HEK293T (cell line): Measurements from ENCODE around the gene GATA1.

Experiments
- ARNT ChIP-seq: fragments of 450-650 bp; IDR thresholded peaks from 2 replicates; pipeline ENCODE4 v1.6.1; 2017; ENCODE audit warnings: mild to moderate bottlenecking
- BHLHE40 ChIP-seq: fragments of 450-650 bp; IDR thresholded peaks from 2 replicates; pipeline ENCODE4 v1.6.1; 2016; ENCODE audit warnings: mild to moderate bottlenecking, moderate library complexity, borderline replicate concordance
- ELF4 ChIP-seq: fragments of 450-650 bp; IDR thresholded peaks from 2 replicates; pipeline ENCODE4 v1.6.1; 2017; ENCODE audit warnings: antibody characterized with exemption
- FOXK2 ChIP-seq: fragments of 450-650 bp; IDR thresholded peaks from 2 replicates; pipeline ENCODE4 v1.6.1; 2016; ENCODE audit warnings: mild to moderate bottlenecking
- FOXM1 ChIP-seq: fragments of 450-650 bp; IDR thresholded peaks from 2 replicates; pipeline ENCODE4 v1.6.1; 2017; ENCODE audit warnings: mild to moderate bottlenecking, borderline replicate concordance
- HDGF ChIP-seq: fragments of 450-650 bp; IDR thresholded peaks from 2 replicates; pipeline ENCODE4 v1.6.1; 2017; ENCODE audit warnings: antibody characterized with exemption, borderline replicate concordance
- LEF1 ChIP-seq: fragments of 450-650 bp; IDR thresholded peaks from 2 replicates; pipeline ENCODE4 v1.6.1; 2017; ENCODE audit warnings: mild to moderate bottlenecking, borderline replicate concordance
- NFRKB ChIP-seq: fragments of 450-650 bp; IDR thresholded peaks from 2 replicates; pipeline ENCODE4 v1.6.1; 2016; ENCODE audit warnings: mild to moderate bottlenecking, moderate library complexity
- SP1 ChIP-seq: fragments of 450-650 bp; IDR thresholded peaks from 2 replicates; pipeline ENCODE4 v1.6.1; 2017
- ZNF384 ChIP-seq: fragments of 450-650 bp; IDR thresholded peaks from 2 replicates; pipeline ENCODE4 v1.6.1; 2016

- no peak for TF ChIP-seq FOXK2
- no peak for TF ChIP-seq FOXM1
- no peak for TF ChIP-seq SP1
- TF ChIP-seq BHLHE40 = no peak
- TF ChIP-seq NFRKB = no peak
- no peak for TF ChIP-seq ELF4
- TF ChIP-seq HDGF = no peak
- TF ChIP-seq ARNT = no peak
- TF ChIP-seq ZNF384 = no peak
- no peak for TF ChIP-seq LEF1
Observed at GRCh38 chrX:48814722-48815121, 28.3 kb downstream of the GATA1 start.
